Smooth muscle cell (in vitro differentiated cells): ENCODE results near the gene POTEG. TPM values are rescaled to one million over a fixed set of nuclear protein-coding genes. Genes with fewer than 3 reads are reported as not detected.
"Not testable (repeated sequence)": the region's sequence is repeated elsewhere in the genome, so short reads cannot be mapped to it uniquely, and the experiment has no call there.

Experiments
- DNase-seq: peaks from one replicate; lab custom pipeline; 2025; ENCODE audit not compliant: unreplicated experiment; lab: John Stamatoyannopoulos, UW
- H2AFZ ChIP-seq: fragments of 200-600 bp; sonication (generic); 2 replicates; pipeline ENCODE4 v1.6.0; 2016; ENCODE audit warnings: antibody characterized with exemption, low read depth, mild to moderate bottlenecking
- H3F3A ChIP-seq: fragments of 200-600 bp; sonication (generic); 2 replicates; pipeline ENCODE4 v1.6.0; 2017; ENCODE audit warnings: antibody characterized with exemption, low read depth
- H3K27ac ChIP-seq: fragments of 200-600 bp; sonication (generic); 2 replicates; pipeline ENCODE4 v1.5.1; 2016; ENCODE audit warnings: low read depth, mild to moderate bottlenecking
- H3K27me3 ChIP-seq: fragments of 200-600 bp; sonication (generic); 2 replicates; pipeline ENCODE4 v1.6.1; 2016; ENCODE audit warnings: low read depth, mild to moderate bottlenecking
- H3K36me3 ChIP-seq: fragments of 200-600 bp; sonication (generic); 2 replicates; pipeline ENCODE4 v1.5.1; 2016; ENCODE audit warnings: low read depth
- H3K4me1 ChIP-seq: fragments of 200-600 bp; sonication (generic); 2 replicates; pipeline ENCODE4 v1.5.1; 2016; ENCODE audit warnings: low read depth
- H3K4me2 ChIP-seq: fragments of 200-600 bp; sonication (generic); 2 replicates; pipeline ENCODE4 v1.6.0; 2016; ENCODE audit warnings: mild to moderate bottlenecking
- H3K4me3 ChIP-seq: fragments of 200-600 bp; sonication (generic); 2 replicates; pipeline ENCODE4 v1.5.1; 2016; ENCODE audit warnings: mild to moderate bottlenecking
- H3K79me2 ChIP-seq: fragments of 200-600 bp; sonication (generic); 2 replicates; pipeline ENCODE4 v1.6.0; 2016; ENCODE audit warnings: low read depth, mild to moderate bottlenecking
- H3K9ac ChIP-seq: fragments of 200-600 bp; sonication (generic); 2 replicates; pipeline ENCODE4 v1.6.0; 2016; ENCODE audit warnings: low read depth
- H3K9me3 ChIP-seq: fragments of 200-600 bp; sonication (generic); replicated peaks from 2 replicates; pipeline ENCODE4 v1.5.1; 2016; ENCODE audit warnings: low read depth
- H4K20me1 ChIP-seq: fragments of 200-600 bp; sonication (generic); 2 replicates; pipeline ENCODE4 v1.6.0; 2016; ENCODE audit warnings: low read depth
- WGBS: methylation state at CpG from one replicate; pipeline ENCODE4 v1.1.7; 2016; ENCODE audit warnings: low lambda C conversion rate; 5-methylcytosine and 5-hydroxymethylcytosine counted together
- polyA plus RNA-seq: library from polyadenylated mRNA; unstranded; fragments of >200 nt; fragmentation: Nextera tagmentation; extraction: Ambion mirVana; gene quantifications from 2 replicates; pipeline ENCODE4 v1.2.1, GENCODE V29; 2016
- total RNA-seq: library from RNA; depleted of rRNA; stranded (reverse); fragments of >200 nt; gene quantifications from 2 replicates; pipeline ENCODE4 v1.2.3, GENCODE V29; 2014

The POTEG gene
- total and polyA plus RNA-seq, 2 experiments from 2014 or later = not detected

GRCh38 chr14:19386309-19386708 lies 47.8 kb downstream of the POTEG start:
- not testable (repeated sequence) for H3K36me3 ChIP-seq, H2AFZ ChIP-seq, H3K4me1 ChIP-seq, H3K27ac ChIP-seq, H3K4me3 ChIP-seq, H3K27me3 ChIP-seq, H3F3A ChIP-seq, H3K9me3 ChIP-seq, H4K20me1 ChIP-seq, H3K4me2 ChIP-seq, H3K9ac ChIP-seq, DNase-seq, H3K79me2 ChIP-seq
- WGBS = 70% methylated on average over 4 of the region's 7 CpGs

GRCh38 chr14:19384088-19384781 lies 49.9 kb downstream of the POTEG start:
- not testable (repeated sequence) for H3K4me1 ChIP-seq, DNase-seq, H3F3A ChIP-seq, H4K20me1 ChIP-seq, H3K4me3 ChIP-seq, H3K27me3 ChIP-seq, H3K36me3 ChIP-seq, H3K4me2 ChIP-seq, H3K79me2 ChIP-seq, H2AFZ ChIP-seq, H3K27ac ChIP-seq, H3K9me3 ChIP-seq, H3K9ac ChIP-seq
- WGBS = 75% methylated on average over 3 of the region's 6 CpGs

GRCh38 chr14:19383008-19383584 lies 51.0 kb downstream of the POTEG start:
- not testable (repeated sequence) for H3K27me3 ChIP-seq, H3K9me3 ChIP-seq, H3K79me2 ChIP-seq, H3F3A ChIP-seq, H3K9ac ChIP-seq, DNase-seq, H2AFZ ChIP-seq, H4K20me1 ChIP-seq, H3K4me2 ChIP-seq, H3K27ac ChIP-seq, H3K4me3 ChIP-seq, H3K4me1 ChIP-seq, H3K36me3 ChIP-seq
- 100% methylated on average over 3 of the region's 6 CpGs for WGBS

- not testable (repeated sequence) for H2AFZ ChIP-seq, H3K27me3 ChIP-seq, H3K36me3 ChIP-seq, H3K27ac ChIP-seq, H3K79me2 ChIP-seq, H3F3A ChIP-seq, H3K9me3 ChIP-seq, H3K4me1 ChIP-seq, H3K4me3 ChIP-seq, H3K9ac ChIP-seq, DNase-seq, H4K20me1 ChIP-seq, H3K4me2 ChIP-seq
- WGBS = 19% methylated on average over 1 of the region's 1 CpG
Measured at GRCh38 chr14:19380137-19380536, 54.0 kb downstream of the POTEG start.

DNA sequence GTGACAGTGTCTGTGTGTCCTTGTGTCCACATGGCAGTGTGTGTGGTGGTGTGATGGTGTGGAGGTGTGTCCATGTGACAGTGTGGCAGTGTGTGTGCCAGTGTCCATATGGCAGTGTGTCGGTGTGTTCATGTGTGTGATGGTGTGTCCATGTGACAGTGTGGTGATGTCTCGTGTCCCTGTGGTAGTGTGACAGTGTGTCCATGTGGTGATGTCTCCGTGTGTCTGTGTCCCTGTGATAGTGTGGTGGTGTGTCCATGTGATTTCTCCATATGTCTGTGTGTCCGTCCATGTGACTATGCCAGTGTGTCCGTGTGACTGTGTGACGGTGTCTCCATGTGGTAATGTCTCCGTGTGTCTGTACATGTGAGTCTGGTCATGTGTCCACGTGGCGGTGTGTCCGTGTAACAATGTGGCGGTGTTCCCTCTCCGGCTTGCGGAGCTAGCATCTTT lies 59.7 kb downstream of the POTEG start:
- WGBS = 78% methylated on average over 13 of the region's 13 CpGs
- not testable (repeated sequence) for H3K36me3 ChIP-seq, H3K4me2 ChIP-seq, H3K27ac ChIP-seq, H3K9me3 ChIP-seq, H3K4me1 ChIP-seq, H3K4me3 ChIP-seq, DNase-seq, H3K27me3 ChIP-seq, H3F3A ChIP-seq, H3K79me2 ChIP-seq, H3K9ac ChIP-seq, H4K20me1 ChIP-seq, H2AFZ ChIP-seq

DNA sequence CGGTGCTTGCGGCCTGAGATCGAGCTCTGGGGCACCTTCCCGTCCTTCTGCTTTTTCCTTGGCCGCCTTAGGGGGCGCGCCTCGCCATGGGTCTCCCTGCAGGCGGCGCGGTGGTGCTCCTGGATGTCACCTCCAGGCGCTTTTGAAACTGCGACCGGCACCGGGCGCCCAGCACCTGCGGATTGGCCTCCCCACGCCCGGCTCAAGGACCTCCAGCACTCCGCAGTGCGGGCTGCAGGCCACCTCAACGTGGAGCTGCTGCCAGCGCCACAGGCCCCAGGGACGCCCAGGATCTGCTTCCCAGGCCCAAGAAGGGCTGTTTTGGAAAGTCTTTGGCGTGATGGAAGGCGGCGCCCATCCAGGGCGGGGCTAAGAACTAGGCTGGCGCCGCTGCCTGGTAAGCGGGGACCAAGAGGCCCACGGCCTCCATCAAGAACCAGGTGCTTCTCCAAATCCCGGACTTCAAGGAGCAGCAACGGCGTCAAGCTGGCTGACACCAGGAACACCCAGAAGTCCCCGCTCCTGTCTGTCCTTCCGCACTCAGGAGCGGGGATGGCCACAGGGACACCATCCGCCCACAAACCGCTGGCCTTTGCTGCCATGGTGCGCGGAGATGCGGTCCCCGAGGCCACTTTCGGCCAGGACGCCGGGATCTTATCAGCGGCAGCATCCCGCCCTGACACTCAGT lies 61.2 kb downstream of the POTEG start:
- H2AFZ ChIP-seq, H3K79me2 ChIP-seq, H3K4me2 ChIP-seq, H3K27me3 ChIP-seq, H3F3A ChIP-seq, H4K20me1 ChIP-seq, H3K4me3 ChIP-seq, H3K9me3 ChIP-seq, H3K27ac ChIP-seq, H3K9ac ChIP-seq, DNase-seq, H3K4me1 ChIP-seq, H3K36me3 ChIP-seq: not testable (repeated sequence)
- WGBS = 87% methylated on average over 49 of the region's 49 CpGs

DNA sequence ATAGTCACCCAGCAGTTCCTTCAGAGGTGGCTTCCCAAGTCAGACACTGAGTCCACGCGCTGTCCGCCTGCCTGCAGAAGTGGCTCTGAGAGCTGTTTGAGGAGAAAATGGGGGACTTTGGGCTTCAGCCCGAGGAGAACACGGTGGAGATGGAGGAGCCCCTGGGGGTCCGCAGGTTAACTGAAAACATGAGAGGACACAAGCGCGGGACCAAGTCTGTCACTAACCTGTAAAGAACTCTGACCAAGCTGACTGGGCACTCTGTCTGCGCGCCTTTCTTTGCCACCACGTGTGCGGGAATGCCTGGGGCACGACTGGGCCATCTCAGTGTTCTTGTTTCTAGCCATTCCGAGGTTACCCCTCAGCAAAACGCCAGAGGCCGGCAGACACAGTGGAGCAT lies 62.4 kb downstream of the POTEG start:
- not testable (repeated sequence) for H3K4me3 ChIP-seq, H3K9me3 ChIP-seq, DNase-seq, H2AFZ ChIP-seq, H3K36me3 ChIP-seq, H3F3A ChIP-seq, H3K27ac ChIP-seq, H3K79me2 ChIP-seq, H3K4me2 ChIP-seq, H3K9ac ChIP-seq, H4K20me1 ChIP-seq, H3K4me1 ChIP-seq, H3K27me3 ChIP-seq
- WGBS = 89% methylated on average over 12 of the region's 16 CpGs

DNA sequence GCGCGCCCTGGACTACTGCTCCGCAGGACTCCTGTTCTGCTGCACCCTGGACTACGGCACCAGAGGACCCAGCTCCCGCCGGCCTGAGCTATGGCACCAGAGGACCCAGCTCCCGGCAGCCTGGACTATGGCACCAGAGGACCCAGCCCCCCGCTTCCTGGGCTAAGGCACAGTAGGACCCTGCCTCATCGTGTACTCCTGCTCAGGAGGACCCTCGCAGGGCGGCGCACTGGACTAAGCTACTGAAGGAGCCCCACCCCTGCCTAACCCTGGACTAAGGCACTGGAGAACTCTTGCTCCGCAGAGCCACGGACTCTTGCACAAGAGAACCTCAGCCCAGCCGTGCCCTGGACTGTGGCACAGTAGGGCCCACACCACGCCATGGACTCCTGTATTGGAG lies 71.3 kb downstream of the POTEG start:
- DNase-seq, H3K79me2 ChIP-seq, H3K4me2 ChIP-seq, H3K9me3 ChIP-seq, H3K27me3 ChIP-seq, H3K36me3 ChIP-seq, H3K4me1 ChIP-seq, H2AFZ ChIP-seq, H3K27ac ChIP-seq, H3F3A ChIP-seq, H4K20me1 ChIP-seq, H3K9ac ChIP-seq, H3K4me3 ChIP-seq: not testable (repeated sequence)
- 94% methylated on average over 7 of the region's 16 CpGs for WGBS
